Spleen (tissue), 11 donors: ENCODE results near the gene VSTM4. TPM values are rescaled to one million over a fixed set of nuclear protein-coding genes. Genes with fewer than 3 reads are reported as not detected.

ENCODE experiments used
- DNase-seq: peaks from one replicate; pipeline ENCODE4 v3.0.0-alpha.2; 2020
- H3K27ac ChIP-seq, 8 donors: fragments of 200-600 bp; sonication (generic) in 7 of 8; 1 replicate in 4 of 8; 2 replicates in 4 of 8; pipeline versions ENCODE4 v1.5.0 to v1.8.0; 2016 to 2021; ENCODE audit warnings: inconsistent platforms in 4 of 8, mild to moderate bottlenecking in 4 of 8, moderate library complexity in 1 of 8
- H3K27me3 ChIP-seq, 7 donors: fragments of 200-600 bp; sonication (generic) in 6 of 7; replicated peaks in 1 of 7; 1 replicate in 4 of 7; 2 replicates in 3 of 7; pipeline versions ENCODE4 v1.5.0 to v1.8.0; 2016 to 2021; ENCODE audit warnings: inconsistent platforms in 3 of 7, mild to moderate bottlenecking in 1 of 7
- H3K36me3 ChIP-seq, 6 donors: fragments of 200-600 bp; sonication (generic) in 5 of 6; 1 replicate in 4 of 6; 2 replicates in 2 of 6; pipeline versions ENCODE4 v1.5.0 to v1.8.0; 2016 to 2021; ENCODE audit warnings: inconsistent platforms in 2 of 6
- H3K4me1 ChIP-seq, 6 donors: fragments of 200-600 bp; sonication (generic) in 5 of 6; 1 replicate in 3 of 6; 2 replicates in 3 of 6; pipeline versions ENCODE4 v1.5.0 to v1.8.0; 2016 to 2021; ENCODE audit warnings: inconsistent platforms in 3 of 6
- H3K4me3 ChIP-seq, 8 donors: fragments of 200-600 bp; sonication (generic) in 7 of 8; 1 replicate in 4 of 8; 2 replicates in 4 of 8; pipeline versions ENCODE4 v1.5.0 to v1.8.0; 2016 to 2021; ENCODE audit warnings: inconsistent platforms in 4 of 8, mild to moderate bottlenecking in 4 of 8, moderate library complexity in 2 of 8
- H3K9me3 ChIP-seq, 8 donors: fragments of 200-600 bp; sonication (generic) in 7 of 8; 1 replicate in 4 of 8; 2 replicates in 4 of 8; pipeline versions ENCODE4 v1.5.0 to v1.8.0; 2016 to 2021; ENCODE audit warnings: inconsistent platforms in 4 of 8
- POLR2A ChIP-seq, 3 donors: fragments of 450-650 bp; IDR thresholded peaks; one replicate each; pipeline ENCODE4 v1.5.1; 2017; ENCODE audit warnings: antibody characterized with exemption in 3 of 3, mild to moderate bottlenecking in 1 of 3
- POLR2AphosphoS5 ChIP-seq, 3 donors: sonication (generic); formaldehyde crosslinking; IDR thresholded peaks; one replicate each; pipeline ENCODE4 v1.5.1; 2017; ENCODE audit warnings: antibody characterized with exemption in 3 of 3
- WGBS, 5 donors: extraction: QIAGEN DNeasy Blood & Tissue Kit in 3 of 5; methylation state at CpG; one replicate each; pipeline versions ENCODE4 v1.1.5 to v1.1.7; 2013 to 2018; 5-methylcytosine and 5-hydroxymethylcytosine counted together
- intact Hi-C: fragments of 100-400 bp; cut with DNase I; formaldehyde crosslinking; loops from one replicate; pipeline ENCODE4 v1.15.0; 2023; ENCODE audit warnings: low total_unique reads
- polyA plus RNA-seq, 3 donors: library from polyadenylated mRNA; stranded (reverse); fragments of 200-250 nt; gene quantifications; one replicate each; pipeline ENCODE4 v1.2.1, GENCODE V29; 2013
- total RNA-seq, 7 donors: library from RNA; depleted of rRNA in 3 of 7; stranded (reverse); fragments of >200 nt in 3 of 7; fragmentation: NEBNext Ultra II Directional in 4 of 7; extraction: Animal tissue kit (Norgen Biotek cat#: 25700) in 4 of 7; gene quantifications; one replicate each; pipeline versions ENCODE4 v1.1.0 to v1.2.1, GENCODE V29; 2016 to 2021
- TF ChIP-seq, protein P1 (sequence below), 11 experiments: fragments of 200-600 bp in 7 of 11; fragments of 450-650 bp in 4 of 11; sonication (generic) in 4 of 11; IDR thresholded peaks in 8 of 11; conservative IDR thresholded peaks in 3 of 11; 1 replicate in 7 of 11; 2 replicates in 4 of 11; pipeline versions ENCODE4 v1.4.0 to v1.8.0; 2016 to 2021; ENCODE audit warnings: antibody characterized with exemption in 11 of 11, inconsistent platforms in 4 of 11, mild to moderate bottlenecking in 1 of 11
- donor health status: healthy with polysubstance abuse.
- donor health status: DM: no; HTN: no; CAD: no; lungs with moderate emphysema.
- donor health status: DM: no; HTN: no; CAD: no.
- donor health status: Bipolar disorder and iron deficiency.
- donor health status: healthy.
- donor health status: DM: no; HTN: no; CAD: no.
- donor health status: DM: yes; HTN: yes; CAD: no.

The VSTM4 gene
- total and polyA plus RNA-seq, 10 donors: 0.57 to 6.8 (median 3.1) TPM

DNA sequence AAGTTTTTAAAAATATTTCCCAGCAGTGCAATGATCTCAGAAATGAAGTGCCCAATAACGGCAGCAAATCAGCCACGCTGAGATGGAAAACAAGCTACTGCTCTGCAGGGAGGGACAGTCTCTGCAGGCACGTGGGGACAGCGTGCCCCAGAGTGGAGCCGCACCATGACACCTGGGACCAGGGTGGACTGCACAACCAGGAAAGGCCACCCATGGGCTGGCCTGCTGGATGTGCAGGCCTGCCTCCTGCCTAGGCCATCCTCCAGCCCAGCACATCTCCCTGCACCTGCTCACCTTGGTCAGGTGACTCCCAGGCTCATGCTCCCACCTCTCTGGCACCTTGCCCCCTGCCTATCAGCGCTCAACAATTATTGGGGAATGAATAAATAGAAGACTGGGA, 80.4 kb downstream of the VSTM4 start:
- Histone ChIP-seq H3K36me3 (no peaks in the 10 kb centered on the region), H3K4me1 (peaks cover 0 to 10% (median 0%) of the 10 kb centered on the region in 6 donors), H3K27me3 (peaks cover 0 to 19% (median 0%) of the 10 kb centered on the region in 7 donors), H3K4me3 (no peak overlapping the region), H3K9me3 (no peaks in the 10 kb centered on the region), H3K27ac (no peak overlapping the region)
- 90 to 98% (median 96%) methylated on average over 6 of the region's 6 CpGs for WGBS, 5 donors
- TF ChIP-seq, protein P1, sequence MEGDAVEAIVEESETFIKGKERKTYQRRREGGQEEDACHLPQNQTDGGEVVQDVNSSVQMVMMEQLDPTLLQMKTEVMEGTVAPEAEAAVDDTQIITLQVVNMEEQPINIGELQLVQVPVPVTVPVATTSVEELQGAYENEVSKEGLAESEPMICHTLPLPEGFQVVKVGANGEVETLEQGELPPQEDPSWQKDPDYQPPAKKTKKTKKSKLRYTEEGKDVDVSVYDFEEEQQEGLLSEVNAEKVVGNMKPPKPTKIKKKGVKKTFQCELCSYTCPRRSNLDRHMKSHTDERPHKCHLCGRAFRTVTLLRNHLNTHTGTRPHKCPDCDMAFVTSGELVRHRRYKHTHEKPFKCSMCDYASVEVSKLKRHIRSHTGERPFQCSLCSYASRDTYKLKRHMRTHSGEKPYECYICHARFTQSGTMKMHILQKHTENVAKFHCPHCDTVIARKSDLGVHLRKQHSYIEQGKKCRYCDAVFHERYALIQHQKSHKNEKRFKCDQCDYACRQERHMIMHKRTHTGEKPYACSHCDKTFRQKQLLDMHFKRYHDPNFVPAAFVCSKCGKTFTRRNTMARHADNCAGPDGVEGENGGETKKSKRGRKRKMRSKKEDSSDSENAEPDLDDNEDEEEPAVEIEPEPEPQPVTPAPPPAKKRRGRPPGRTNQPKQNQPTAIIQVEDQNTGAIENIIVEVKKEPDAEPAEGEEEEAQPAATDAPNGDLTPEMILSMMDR (IDR thresholded peaks at IDR 0.05 in 8 of 11, conservative IDR thresholded peaks at IDR 0.05 in 3 of 11): no peak
- no peak for TF ChIP-seq POLR2A (IDR thresholded peaks at IDR 0.05)
- no peak for TF ChIP-seq POLR2AphosphoS5 (IDR thresholded peaks at IDR 0.05)
- intact Hi-C loops: no loop called here
- no peak for DNase-seq

DNA sequence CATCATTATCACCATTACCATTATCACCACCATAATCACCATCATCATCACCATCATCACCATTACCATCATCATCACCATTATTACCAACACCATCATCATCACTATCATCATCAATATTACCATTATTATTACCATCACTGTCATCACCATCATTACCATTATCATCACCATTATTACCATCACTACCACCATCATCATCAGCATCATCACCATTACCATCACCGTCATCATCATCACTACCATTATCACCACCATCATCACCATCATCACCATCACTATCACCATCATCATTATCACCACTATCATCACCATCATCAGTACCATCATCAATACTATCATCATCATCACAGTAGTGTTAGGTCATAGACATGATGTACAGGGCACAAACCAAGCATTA, 81.4 kb downstream of the VSTM4 start:
- H3K4me1 ChIP-seq: peaks cover 0 to 10% (median 0%) of the 10 kb centered on the region in 6 donors
- H3K36me3 ChIP-seq: no peaks in the 10 kb centered on the region
- DNase-seq: no peak
- H3K9me3 ChIP-seq: no peaks in the 10 kb centered on the region
- intact Hi-C loops: no loop called here
- H3K27ac ChIP-seq: no peak overlapping the region
- H3K27me3 ChIP-seq: peaks cover 0 to 26% (median 3%) of the 10 kb centered on the region in 7 donors
- no peak overlapping the region for H3K4me3 ChIP-seq
- TF ChIP-seq POLR2A (IDR thresholded peaks at IDR 0.05) (no peak), POLR2AphosphoS5 (IDR thresholded peaks at IDR 0.05) (no peak)
- TF ChIP-seq, protein P1 (IDR thresholded peaks at IDR 0.05 in 8 of 11, conservative IDR thresholded peaks at IDR 0.05 in 3 of 11): no peak
- WGBS, 5 donors: 94 to 97% (median 97%) methylated on average over 1 of the region's 1 CpG

DNA sequence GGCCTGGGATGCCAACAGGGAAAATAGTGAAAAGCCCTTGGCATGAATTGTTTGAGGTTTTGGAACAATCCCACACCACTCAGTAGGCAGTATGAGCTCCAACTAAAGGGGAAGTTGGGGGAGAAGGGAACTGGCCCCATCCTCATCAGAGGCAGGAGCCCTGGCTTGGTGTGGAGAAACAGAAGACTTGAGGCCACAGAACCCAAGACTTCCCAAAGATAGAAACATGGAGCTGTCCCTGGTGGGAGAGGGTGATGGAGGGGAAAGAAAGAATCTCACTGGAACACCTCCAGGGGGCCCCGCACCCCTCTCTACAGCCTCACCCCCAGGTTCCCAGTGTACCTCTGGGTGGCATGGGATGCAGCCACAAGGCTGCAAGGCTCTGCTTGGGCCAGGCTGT, 85.7 kb downstream of the VSTM4 start:
- Histone ChIP-seq H3K27ac (no peak overlapping the region), H3K4me3 (no peak overlapping the region), H3K27me3 (peaks cover 0 to 48% (median 0%) of the 10 kb centered on the region in 7 donors), H3K9me3 (no peaks in the 10 kb centered on the region), H3K36me3 (no peaks in the 10 kb centered on the region), H3K4me1 (peaks cover 0 to 10% (median 0%) of the 10 kb centered on the region in 6 donors)
- no peak for TF ChIP-seq POLR2AphosphoS5 (IDR thresholded peaks at IDR 0.05)
- TF ChIP-seq POLR2A (IDR thresholded peaks at IDR 0.05): no peak
- TF ChIP-seq, protein P1 (IDR thresholded peaks at IDR 0.05 in 8 of 11, conservative IDR thresholded peaks at IDR 0.05 in 3 of 11): no peak
- intact Hi-C loops: no loop called here
- DNase-seq: no peak
- WGBS, 5 donors: 67 to 100% (median 100%) methylated on average over 1 of the region's 1 CpG

- H3K27me3 ChIP-seq: peaks cover 0 to 48% (median 0%) of the 10 kb centered on the region in 7 donors
- WGBS, 5 donors: 74 to 92% (median 89%) methylated on average over 2 of the region's 2 CpGs
- no peak overlapping the region for H3K27ac ChIP-seq
- H3K4me1 ChIP-seq: peaks cover 0 to 10% (median 0%) of the 10 kb centered on the region in 6 donors
- DNase-seq: no peak
- intact Hi-C loops: no loop called here
- H3K4me3 ChIP-seq: no peak overlapping the region
- H3K36me3 ChIP-seq: no peaks in the 10 kb centered on the region
- H3K9me3 ChIP-seq: no peaks in the 10 kb centered on the region
- TF ChIP-seq, protein P1 (IDR thresholded peaks at IDR 0.05 in 8 of 11, conservative IDR thresholded peaks at IDR 0.05 in 3 of 11): no peak
- TF ChIP-seq POLR2AphosphoS5 (IDR thresholded peaks at IDR 0.05) (no peak), POLR2A (IDR thresholded peaks at IDR 0.05) (no peak)
Observed at GRCh38 chr10:49028639-49029038, 86.7 kb downstream of the VSTM4 start.
